CD4-positive, alpha-beta T cell (primary cell): ENCODE results near the gene ANKRD40. TPM values are rescaled to one million over a fixed set of nuclear protein-coding genes. Genes with fewer than 3 reads are reported as not detected.

Source experiments
- ATAC-seq: fragments of 200-7000 bp; cut with Tn5 transposase; one replicate; pipeline ENCODE4 v1.10.0; 2022; ENCODE audit warnings: mild to moderate bottlenecking; ENCODE audit not compliant: poor library complexity
- CTCF ChIA-PET: fragments of 350-600 bp; sonication (Branson Sonifier 250); formaldehyde crosslinking; loops from one replicate; lab custom pipeline; 2021; ENCODE audit warnings: antibody characterized with exemption, inconsistent platforms; lab: Charles Lee
- POLR2A ChIA-PET: fragments of 350-600 bp; sonication (Branson Sonifier 250); formaldehyde crosslinking; loops from one replicate; lab custom pipeline; 2021; ENCODE audit warnings: antibody characterized with exemption, inconsistent platforms; lab: Charles Lee
- DNase-seq, 14 experiments: peaks; one replicate each; pipeline ENCODE4 v3.0.0-alpha.2; 2013 to 2020; ENCODE audit warnings: mixed read lengths in 2 of 14
- H3K27ac ChIP-seq, 2 donors: one replicate each; pipeline versions ENCODE4 v1.5.1 to v1.7.0; 2013; ENCODE audit warnings: low read length in 2 of 2, low read depth in 1 of 2, mild to moderate bottlenecking in 1 of 2
- H3K27me3 ChIP-seq, 2 experiments: 1 replicate in 1 of 2; 2 replicates in 1 of 2; pipeline versions ENCODE4 v1.6.1 to v1.7.0; 2013; ENCODE audit warnings: low read length in 2 of 2, control low read depth in 1 of 2, mild to moderate bottlenecking in 1 of 2, moderate library complexity in 1 of 2; ENCODE audit not compliant: insufficient read depth in 2 of 2, control insufficient read depth in 1 of 2
- H3K36me3 ChIP-seq: one replicate; pipeline ENCODE4 v1.6.1; 2013; ENCODE audit warnings: low read length, control low read depth; ENCODE audit not compliant: insufficient read depth
- H3K4me1 ChIP-seq: one replicate; pipeline ENCODE4 v1.6.1; 2013; ENCODE audit warnings: low read length, control low read depth; ENCODE audit not compliant: insufficient read depth
- H3K4me3 ChIP-seq: one replicate; pipeline ENCODE4 v1.5.1; 2013; ENCODE audit warnings: mild to moderate bottlenecking, low read length, moderate library complexity
- H3K9me3 ChIP-seq, 2 experiments: 1 replicate in 1 of 2; 2 replicates in 1 of 2; pipeline versions ENCODE4 v1.6.1 to v1.7.0; 2013; ENCODE audit warnings: low read length in 2 of 2, mild to moderate bottlenecking in 2 of 2, control low read depth in 1 of 2, moderate library complexity in 1 of 2; ENCODE audit not compliant: control insufficient read depth in 1 of 2, insufficient read depth in 1 of 2
- H3K27ac Mint-ChIP-seq: one replicate; pipeline ENCODE4 v1.8.0; 2020; ENCODE audit warnings: mixed read lengths
- H3K27me3 Mint-ChIP-seq: one replicate; pipeline ENCODE4 v1.8.0; 2021; ENCODE audit warnings: mixed read lengths
- H3K36me3 Mint-ChIP-seq: one replicate; pipeline ENCODE4 v1.8.0; 2021; ENCODE audit warnings: low read depth, mixed read lengths
- H3K4me1 Mint-ChIP-seq: one replicate; pipeline ENCODE4 v1.8.0; 2021; ENCODE audit warnings: low read depth, mixed read lengths
- H3K4me3 Mint-ChIP-seq: one replicate; pipeline ENCODE4 v1.8.0; 2020; ENCODE audit warnings: mild to moderate bottlenecking, mixed read lengths
- H3K9me3 Mint-ChIP-seq: one replicate; pipeline ENCODE4 v1.8.0; 2020; ENCODE audit warnings: mixed read lengths
- CTCF ChIP-seq: fragments of 200-600 bp; IDR thresholded peaks from one replicate; pipeline ENCODE4 v1.8.0; 2022; ENCODE audit warnings: antibody characterized with exemption, mild to moderate bottlenecking
- intact Hi-C, 2 experiments: fragments of 100-400 bp; cut with DNase I in 1 of 2; cut with micrococcal nuclease in 1 of 2; formaldehyde crosslinking; loops; one replicate each; pipeline versions ENCODE4 v1.15.1 to v1.9.0; 2023 to 2025; cut with DNase I, micrococcal nuclease
- total RNA-seq, 174 experiments: library from RNA in 2 of 174; stranded (reverse) in 2 of 174; gene quantifications; one replicate each; pipeline ENCODE4 v1.2.3 and lab custom pipeline; 2021 to 2026

The ANKRD40 gene
- total RNA-seq, 2 experiments from 2014 or later: 22.8 to 24.0 TPM

DNA sequence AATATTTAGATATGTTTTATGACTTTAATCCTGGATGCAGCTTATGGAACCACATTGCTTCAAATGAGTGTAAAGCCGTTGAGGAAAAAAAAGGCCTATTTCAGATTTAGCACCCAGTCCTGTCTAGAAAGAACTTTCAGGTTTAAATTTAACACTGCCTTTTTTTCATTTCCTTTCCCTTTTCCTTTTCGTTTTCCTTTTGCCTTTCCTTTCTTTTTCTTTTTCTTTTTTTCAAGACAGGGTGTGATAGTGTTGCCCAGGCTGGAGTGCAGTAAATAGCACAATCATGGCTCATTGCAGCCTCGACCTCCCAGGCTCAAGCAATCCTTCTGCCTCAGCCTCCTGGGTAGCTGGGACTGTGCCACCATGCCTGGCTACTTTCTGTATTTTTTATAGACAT lies 27.6 kb upstream of the ANKRD40 start:
- H3K9me3 ChIP-seq: no peaks in the 10 kb centered on the region
- Mint-ChIP-seq H3K27me3 (no peaks in the 10 kb centered on the region), H3K4me1 (peaks cover 64% of the 10 kb centered on the region), H3K36me3 (peaks cover 51% of the 10 kb centered on the region), H3K27ac (peak overlapping the region; percentile 47), H3K9me3 (no peaks in the 10 kb centered on the region), H3K4me3 (no peak overlapping the region)
- intact Hi-C loops: no loop called here
- no peak for DNase-seq
- ChIA-PET POLR2A (interaction anchor here (1.6 kb wide), 1 partner anchor 16 kb away, joined by 5 read pairs; the partner anchor contains the start of gene LUC7L3), CTCF (interaction anchor here (1.3 kb wide), 1 partner anchor 11 kb away, joined by 3 read pairs; no protein-coding TSS in a partner anchor)
- ATAC-seq: no peak
- no peak overlapping the region for H3K4me3 ChIP-seq
- TF ChIP-seq CTCF: no peak
- H3K36me3 ChIP-seq: peaks cover 36% of the 10 kb centered on the region
- peaks cover 34% of the 10 kb centered on the region for H3K4me1 ChIP-seq
- no peak overlapping the region for H3K27ac ChIP-seq
- no peaks in the 10 kb centered on the region for H3K27me3 ChIP-seq

GRCh38 chr17:50731575-50732460 lies 24.1 kb upstream of the ANKRD40 start:
- H3K4me3 Mint-ChIP-seq: no peak overlapping the region
- H3K27ac ChIP-seq: no peak overlapping the region
- peaks cover 13% of the 10 kb centered on the region for H3K36me3 ChIP-seq
- H3K27me3 ChIP-seq: no peaks in the 10 kb centered on the region
- no peaks in the 10 kb centered on the region for H3K9me3 ChIP-seq
- POLR2A ChIA-PET: interaction anchor here (2.1 kb wide), 1 partner anchor 13 kb away, joined by 5 read pairs; the partner anchor contains the start of gene LUC7L3
- peaks cover 32% of the 10 kb centered on the region for H3K36me3 Mint-ChIP-seq
- CTCF ChIA-PET: interaction anchor here (1.3 kb wide), 1 partner anchor 21 kb away, joined by 3 read pairs; no protein-coding TSS in a partner anchor
- DNase-seq (peak in 2 of 14 experiments; percentile 11 to 23), ATAC-seq (no peak)
- intact Hi-C loops: no loop called here
- H3K27ac Mint-ChIP-seq: peak overlapping the region; percentile 40
- peaks cover 58% of the 10 kb centered on the region for H3K4me1 ChIP-seq
- no peaks in the 10 kb centered on the region for H3K9me3 Mint-ChIP-seq
- H3K4me1 Mint-ChIP-seq: peaks cover 75% of the 10 kb centered on the region
- TF ChIP-seq CTCF: no peak
- no peaks in the 10 kb centered on the region for H3K27me3 Mint-ChIP-seq
- no peak overlapping the region for H3K4me3 ChIP-seq

- Histone ChIP-seq H3K36me3 (peaks cover 19% of the 10 kb centered on the region), H3K27me3 (no peaks in the 10 kb centered on the region), H3K27ac (no peak overlapping the region), H3K4me1 (peaks cover 65% of the 10 kb centered on the region), H3K9me3 (no peaks in the 10 kb centered on the region), H3K4me3 (no peak overlapping the region)
- ChIA-PET POLR2A (interaction anchor here (1.5 kb wide), 1 partner anchor 8 kb away, joined by 4 read pairs; no protein-coding TSS in a partner anchor), CTCF (interaction anchor here (1.5 kb wide), 1 partner anchor 13 kb away, joined by 3 read pairs; no protein-coding TSS in a partner anchor)
- Mint-ChIP-seq H3K4me3 (no peak overlapping the region), H3K4me1 (peaks cover 61% of the 10 kb centered on the region), H3K36me3 (peaks cover 23% of the 10 kb centered on the region), H3K27me3 (no peaks in the 10 kb centered on the region), H3K27ac (no peak overlapping the region), H3K9me3 (no peaks in the 10 kb centered on the region)
- DNase-seq (no peak), ATAC-seq (no peak)
- TF ChIP-seq CTCF: no peak
- intact Hi-C loops: no loop called here
Observed at GRCh38 chr17:50728881-50729765, 21.4 kb upstream of the ANKRD40 start.
